HEK293T (cell line): Measurements from ENCODE around the gene DKC1.

ENCODE experiments used
- FOXM1 ChIP-seq: fragments of 450-650 bp; IDR thresholded peaks from 2 replicates; pipeline ENCODE4 v1.6.1; 2017; ENCODE audit warnings: mild to moderate bottlenecking, borderline replicate concordance
- HDGF ChIP-seq: fragments of 450-650 bp; IDR thresholded peaks from 2 replicates; pipeline ENCODE4 v1.6.1; 2017; ENCODE audit warnings: antibody characterized with exemption, borderline replicate concordance
- ZNF384 ChIP-seq: fragments of 450-650 bp; IDR thresholded peaks from 2 replicates; pipeline ENCODE4 v1.6.1; 2016

DNA sequence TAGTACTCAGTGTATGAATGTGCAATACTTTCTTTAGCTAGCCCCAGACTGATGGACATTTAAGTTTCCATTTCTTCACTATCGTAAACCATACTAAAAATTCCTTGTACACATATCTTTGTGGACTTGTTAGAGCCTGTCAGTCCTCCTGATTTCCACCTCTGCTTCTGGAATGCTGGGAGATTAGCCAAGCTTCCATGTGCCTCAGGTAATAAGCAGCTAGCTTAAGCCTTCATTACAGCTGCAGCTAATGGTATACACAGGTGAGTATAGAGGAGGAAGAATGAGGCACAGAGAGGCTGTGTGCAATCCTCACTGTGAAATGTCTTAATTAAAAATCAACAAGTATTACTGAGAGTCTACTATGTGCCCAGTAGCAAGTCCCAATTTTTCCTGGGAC, 62.0 kb downstream of the DKC1 start:
- TF ChIP-seq FOXM1: no peak
- TF ChIP-seq HDGF: no peak
- no peak for TF ChIP-seq ZNF384
